GM18873 (cell line): ENCODE data around the gene BIRC5.

Experiments used
- ATAC-seq: cut with Tn5 transposase; IDR thresholded peaks from one replicate; pipeline ENCODE4 v1.9.1; 2021; ENCODE audit warnings: mild to moderate bottlenecking, moderate library complexity, moderate number of reproducible peaks; ENCODE audit not compliant: unreplicated experiment, low FRiP score

BIRC5 gene

DNA sequence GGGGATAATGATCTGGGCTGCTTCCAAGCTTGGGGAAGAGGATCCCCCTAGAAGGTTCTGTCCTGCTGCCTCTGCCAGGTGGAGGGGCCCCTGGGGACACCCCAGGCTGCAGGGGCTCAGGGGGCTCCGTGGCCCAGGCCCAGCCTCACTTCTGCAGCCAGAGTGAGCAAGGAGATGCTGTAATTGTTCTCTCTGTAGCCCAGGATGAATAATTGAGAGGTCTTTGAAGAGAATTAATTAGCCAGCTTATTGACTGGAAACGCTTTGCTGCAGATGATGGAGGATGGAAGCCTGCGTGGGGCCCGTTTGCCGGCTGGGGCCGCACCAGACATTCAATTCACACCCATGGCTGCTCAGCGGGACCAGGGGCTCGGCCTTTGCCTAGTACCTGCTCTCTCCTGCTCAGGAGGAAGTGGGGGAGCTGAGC is 55.9 kb downstream of the BIRC5 start:
- no peak for ATAC-seq

- no peak for ATAC-seq
Measured at GRCh38 chr17:78271419-78272170, 57.5 kb downstream of the BIRC5 start.

DNA sequence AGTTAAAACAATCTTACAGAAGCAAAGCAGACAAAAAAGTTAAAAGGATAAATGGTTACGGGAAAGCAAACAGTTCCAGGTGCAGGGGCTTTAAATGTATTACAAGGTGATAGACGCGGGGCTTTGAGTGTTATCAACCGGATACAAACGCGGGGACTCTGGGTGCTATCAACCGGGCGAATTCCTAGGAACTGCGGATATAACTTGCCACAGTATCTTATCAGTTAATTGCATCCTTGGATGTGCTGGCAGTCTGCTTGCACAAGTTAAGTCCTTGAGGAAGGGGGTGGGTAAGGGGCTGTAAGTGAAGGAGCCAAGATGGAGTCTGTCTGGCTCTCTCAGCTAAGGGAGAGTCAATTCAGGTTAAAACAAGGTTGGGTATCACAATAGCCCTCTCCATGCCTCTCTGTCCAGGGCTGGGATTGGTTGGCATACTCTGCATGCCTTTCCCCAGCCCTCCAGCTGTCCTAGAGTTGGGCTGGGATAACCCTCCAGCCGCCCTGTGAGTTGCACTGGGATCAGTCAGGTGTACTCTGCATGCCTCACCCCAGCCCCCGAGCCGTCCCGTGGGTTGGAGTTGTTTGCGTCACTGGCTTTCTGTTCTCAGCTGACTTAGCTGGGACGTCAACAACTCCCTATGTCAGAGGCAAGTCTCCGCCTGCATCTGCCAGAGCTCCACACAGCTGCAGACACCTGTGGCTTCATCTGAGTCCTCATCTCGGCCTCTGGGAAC is 58.3 kb downstream of the BIRC5 start:
- no peak for ATAC-seq

DNA sequence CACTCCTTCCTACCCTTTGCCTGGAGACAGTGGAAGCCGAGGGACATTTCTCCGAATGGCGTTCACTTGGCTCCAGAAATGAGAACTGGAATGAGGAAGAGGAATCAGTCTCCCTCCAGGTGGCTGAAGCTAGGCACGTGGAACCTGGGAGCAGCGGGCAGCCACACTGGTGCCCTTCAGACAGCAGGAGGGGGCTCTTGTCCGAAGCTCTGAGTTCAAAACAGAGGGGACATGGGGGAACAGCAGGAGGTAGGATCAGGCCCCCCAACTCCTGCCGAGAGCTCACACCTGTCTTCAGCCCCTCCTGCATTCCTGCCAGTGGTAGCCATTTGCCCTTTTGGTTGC is 58.8 kb downstream of the BIRC5 start:
- ATAC-seq, result no peak

- no peak for ATAC-seq
Measured at GRCh38 chr17:78273813-78274212, 59.8 kb downstream of the BIRC5 start.
